NT2/D1 (cell line): ENCODE data around the gene TECPR2.

ENCODE experiments used
- DNase-seq: peaks from one replicate; pipeline ENCODE4 v3.0.0-alpha.2; 2011; ENCODE audit warnings: low read depth, low spot score
- H3K27me3 ChIP-seq: 2 replicates; pipeline ENCODE4 v1.6.0; 2011; ENCODE audit warnings: mild to moderate bottlenecking; ENCODE audit not compliant: insufficient read length, insufficient read depth
- H3K36me3 ChIP-seq: 2 replicates; pipeline ENCODE4 v1.6.1; 2011; ENCODE audit warnings: mild to moderate bottlenecking, low read length, mixed read lengths; ENCODE audit not compliant: insufficient read depth, insufficient read length
- H3K4me1 ChIP-seq: 2 replicates; pipeline ENCODE4 v1.5.1; 2011; ENCODE audit not compliant: insufficient read depth, insufficient read length
- H3K4me3 ChIP-seq: 2 replicates; pipeline ENCODE4 v1.5.1; 2011; ENCODE audit warnings: low read depth; ENCODE audit not compliant: insufficient read length
- H3K9ac ChIP-seq: 2 replicates; pipeline ENCODE4 v1.6.0; 2011; ENCODE audit warnings: low read depth; ENCODE audit not compliant: insufficient read length
- H3K9me3 ChIP-seq: 2 replicates; pipeline ENCODE4 v1.5.1; 2011; ENCODE audit warnings: mild to moderate bottlenecking, low read length; ENCODE audit not compliant: insufficient read depth
- SUZ12 ChIP-seq: IDR thresholded peaks from 2 replicates; pipeline ENCODE4 v1.6.1; 2011; ENCODE audit not compliant: insufficient read length, insufficient read depth; ENCODE audit errors: extremely low read depth
- YY1 ChIP-seq: IDR thresholded peaks from 2 replicates; pipeline ENCODE4 v1.6.1; 2011; ENCODE audit not compliant: insufficient read length, insufficient read depth
- ZNF274 ChIP-seq: IDR thresholded peaks from 2 replicates; pipeline ENCODE4 v1.6.1; 2011; ENCODE audit warnings: mild to moderate bottlenecking, low read depth, low read length

Gene TECPR2

GRCh38 chr14:102421411-102422057 is 58.8 kb downstream of the TECPR2 start:
- DNase-seq: no peak
- TF ChIP-seq SUZ12 (no peak), YY1 (no peak), ZNF274 (no peak)
- no peak overlapping the region for H3K4me3 ChIP-seq
- H3K27me3 ChIP-seq: no peaks in the 10 kb centered on the region
- no peaks in the 10 kb centered on the region for H3K9me3 ChIP-seq
- no peak overlapping the region for H3K9ac ChIP-seq
- no peaks in the 10 kb centered on the region for H3K4me1 ChIP-seq
- peaks cover 9% of the 10 kb centered on the region for H3K36me3 ChIP-seq

- peaks cover 8% of the 10 kb centered on the region for H3K36me3 ChIP-seq
- no peaks in the 10 kb centered on the region for H3K9me3 ChIP-seq
- H3K27me3 ChIP-seq: no peaks in the 10 kb centered on the region
- TF ChIP-seq YY1 (no peak), ZNF274 (no peak), SUZ12 (no peak)
- H3K4me1 ChIP-seq: no peaks in the 10 kb centered on the region
- H3K9ac ChIP-seq: no peak overlapping the region
- H3K4me3 ChIP-seq: no peak overlapping the region
- DNase-seq: no peak
Measured at GRCh38 chr14:102424520-102424919, 61.8 kb downstream of the TECPR2 start.

GRCh38 chr14:102424923-102425322 is 62.2 kb downstream of the TECPR2 start:
- Histone ChIP-seq H3K4me3 (no peak overlapping the region), H3K36me3 (peaks cover 8% of the 10 kb centered on the region)

GRCh38 chr14:102426796-102427195 is 64.1 kb downstream of the TECPR2 start:
- no peak for DNase-seq
- Histone ChIP-seq H3K9me3 (no peaks in the 10 kb centered on the region), H3K4me1 (no peaks in the 10 kb centered on the region), H3K9ac (no peak overlapping the region), H3K36me3 (peaks cover 13% of the 10 kb centered on the region), H3K27me3 (no peaks in the 10 kb centered on the region), H3K4me3 (no peak overlapping the region)
- TF ChIP-seq YY1 (no peak), ZNF274 (no peak), SUZ12 (no peak)

More at GRCh38 chr14:102424923-102425322, 62.2 kb downstream of the TECPR2 start:
- Histone ChIP-seq H3K9ac (no peak overlapping the region), H3K9me3 (no peaks in the 10 kb centered on the region), H3K27me3 (no peaks in the 10 kb centered on the region), H3K4me1 (no peaks in the 10 kb centered on the region)
- TF ChIP-seq YY1 (no peak), SUZ12 (no peak), ZNF274 (no peak)
- no peak for DNase-seq

GRCh38 chr14:102427642-102428041 is 64.9 kb downstream of the TECPR2 start:
- Histone ChIP-seq H3K27me3 (no peaks in the 10 kb centered on the region), H3K4me1 (no peaks in the 10 kb centered on the region), H3K9ac (no peak overlapping the region), H3K4me3 (no peak overlapping the region), H3K9me3 (no peaks in the 10 kb centered on the region), H3K36me3 (peaks cover 17% of the 10 kb centered on the region)
- DNase-seq: no peak
- TF ChIP-seq YY1: no peak
- TF ChIP-seq SUZ12: no peak
- no peak for TF ChIP-seq ZNF274

- TF ChIP-seq SUZ12 (no peak), YY1 (no peak), ZNF274 (no peak)
- no peak overlapping the region for H3K9ac ChIP-seq
- no peak for DNase-seq
- H3K4me3 ChIP-seq: no peak overlapping the region
- H3K4me1 ChIP-seq: no peaks in the 10 kb centered on the region
- H3K9me3 ChIP-seq: no peaks in the 10 kb centered on the region
- peaks cover 25% of the 10 kb centered on the region for H3K36me3 ChIP-seq
- H3K27me3 ChIP-seq: no peaks in the 10 kb centered on the region
Measured at GRCh38 chr14:102430212-102430908, 67.6 kb downstream of the TECPR2 start.

GRCh38 chr14:102431751-102432150 is 69.0 kb downstream of the TECPR2 start:
- no peak for DNase-seq

More at GRCh38 chr14:102431751-102432150, 69.0 kb downstream of the TECPR2 start:
- no peak for TF ChIP-seq YY1
- TF ChIP-seq ZNF274: no peak
- TF ChIP-seq SUZ12: no peak
- no peak overlapping the region for H3K4me3 ChIP-seq
- H3K27me3 ChIP-seq: no peaks in the 10 kb centered on the region
- no peaks in the 10 kb centered on the region for H3K4me1 ChIP-seq
- no peaks in the 10 kb centered on the region for H3K9me3 ChIP-seq
- peaks cover 28% of the 10 kb centered on the region for H3K36me3 ChIP-seq
- H3K9ac ChIP-seq: no peak overlapping the region
